Sigmoid colon (tissue), 3 donors: ENCODE data around the gene SPOCK1.

Experiments used
- POLR2A ChIP-seq, 2 donors: fragments of 450-650 bp; IDR thresholded peaks; one replicate each; pipeline ENCODE4 v1.6.1; 2016; ENCODE audit warnings: antibody characterized with exemption in 2 of 2, mild to moderate bottlenecking in 2 of 2, moderate library complexity in 2 of 2
- TF ChIP-seq, protein P1 (sequence below), 4 experiments: fragments of 450-650 bp in 3 of 4; fragments of 200-600 bp in 1 of 4; IDR thresholded peaks; one replicate each; pipeline ENCODE4 v1.5.1; 2016 to 2019; ENCODE audit warnings: antibody characterized with exemption in 4 of 4, mild to moderate bottlenecking in 3 of 4, moderate library complexity in 2 of 4

- TF ChIP-seq, protein P1, sequence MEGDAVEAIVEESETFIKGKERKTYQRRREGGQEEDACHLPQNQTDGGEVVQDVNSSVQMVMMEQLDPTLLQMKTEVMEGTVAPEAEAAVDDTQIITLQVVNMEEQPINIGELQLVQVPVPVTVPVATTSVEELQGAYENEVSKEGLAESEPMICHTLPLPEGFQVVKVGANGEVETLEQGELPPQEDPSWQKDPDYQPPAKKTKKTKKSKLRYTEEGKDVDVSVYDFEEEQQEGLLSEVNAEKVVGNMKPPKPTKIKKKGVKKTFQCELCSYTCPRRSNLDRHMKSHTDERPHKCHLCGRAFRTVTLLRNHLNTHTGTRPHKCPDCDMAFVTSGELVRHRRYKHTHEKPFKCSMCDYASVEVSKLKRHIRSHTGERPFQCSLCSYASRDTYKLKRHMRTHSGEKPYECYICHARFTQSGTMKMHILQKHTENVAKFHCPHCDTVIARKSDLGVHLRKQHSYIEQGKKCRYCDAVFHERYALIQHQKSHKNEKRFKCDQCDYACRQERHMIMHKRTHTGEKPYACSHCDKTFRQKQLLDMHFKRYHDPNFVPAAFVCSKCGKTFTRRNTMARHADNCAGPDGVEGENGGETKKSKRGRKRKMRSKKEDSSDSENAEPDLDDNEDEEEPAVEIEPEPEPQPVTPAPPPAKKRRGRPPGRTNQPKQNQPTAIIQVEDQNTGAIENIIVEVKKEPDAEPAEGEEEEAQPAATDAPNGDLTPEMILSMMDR (IDR thresholded peaks at IDR 0.05): no peak
- TF ChIP-seq POLR2A (IDR thresholded peaks at IDR 0.05): no peak
Measured at GRCh38 chr5:137516251-137516797, 17.2 kb upstream of the SPOCK1 start.
